Tibial artery (tissue), 4 donors: ENCODE measurements around the gene TIMP3.

ENCODE experiments used
- DNase-seq, 2 donors: peaks; one replicate each; pipeline ENCODE4 v3.0.0-alpha.2; 2019
- H3K27ac ChIP-seq, 2 donors: fragments of 200-600 bp; sonication (generic) in 1 of 2; 1 replicate in 1 of 2; 2 replicates in 1 of 2; pipeline ENCODE4 v1.5.1; 2018 to 2019; ENCODE audit warnings: mild to moderate bottlenecking in 1 of 2
- H3K27me3 ChIP-seq, 2 donors: fragments of 200-600 bp; sonication (generic) in 1 of 2; one replicate each; pipeline versions ENCODE4 v1.5.1 to v1.6.0; 2016 to 2019
- H3K36me3 ChIP-seq, 3 donors: fragments of 200-600 bp; sonication (generic) in 2 of 3; one replicate each; pipeline ENCODE4 v1.5.1; 2016 to 2019; ENCODE audit warnings: mild to moderate bottlenecking in 2 of 3
- H3K4me1 ChIP-seq, 4 donors: fragments of 200-600 bp; sonication (generic) in 2 of 4; 1 replicate in 3 of 4; 2 replicates in 1 of 4; pipeline ENCODE4 v1.5.1; 2016 to 2019
- H3K4me3 ChIP-seq, 2 donors: fragments of 200-600 bp; sonication (generic) in 1 of 2; 1 replicate in 1 of 2; 2 replicates in 1 of 2; pipeline ENCODE4 v1.5.1; 2018 to 2019; ENCODE audit warnings: mild to moderate bottlenecking in 2 of 2
- H3K9me3 ChIP-seq, 3 donors: fragments of 200-600 bp; sonication (generic) in 1 of 3; one replicate each; pipeline ENCODE4 v1.5.1; 2016 to 2019
- intact Hi-C: fragments of 100-400 bp; cut with DNase I; formaldehyde crosslinking; loops from one replicate; pipeline ENCODE4 v1.15.0; 2023; ENCODE audit warnings: low total_unique reads
- TF ChIP-seq, protein P1 (sequence below), 2 experiments: fragments of 200-600 bp in 1 of 2; fragments of 450-650 bp in 1 of 2; IDR thresholded peaks; one replicate each; pipeline ENCODE4 v1.5.1; 2017 to 2019; ENCODE audit warnings: antibody characterized with exemption in 2 of 2, mild to moderate bottlenecking in 1 of 2, moderate library complexity in 1 of 2

The TIMP3 gene

DNA sequence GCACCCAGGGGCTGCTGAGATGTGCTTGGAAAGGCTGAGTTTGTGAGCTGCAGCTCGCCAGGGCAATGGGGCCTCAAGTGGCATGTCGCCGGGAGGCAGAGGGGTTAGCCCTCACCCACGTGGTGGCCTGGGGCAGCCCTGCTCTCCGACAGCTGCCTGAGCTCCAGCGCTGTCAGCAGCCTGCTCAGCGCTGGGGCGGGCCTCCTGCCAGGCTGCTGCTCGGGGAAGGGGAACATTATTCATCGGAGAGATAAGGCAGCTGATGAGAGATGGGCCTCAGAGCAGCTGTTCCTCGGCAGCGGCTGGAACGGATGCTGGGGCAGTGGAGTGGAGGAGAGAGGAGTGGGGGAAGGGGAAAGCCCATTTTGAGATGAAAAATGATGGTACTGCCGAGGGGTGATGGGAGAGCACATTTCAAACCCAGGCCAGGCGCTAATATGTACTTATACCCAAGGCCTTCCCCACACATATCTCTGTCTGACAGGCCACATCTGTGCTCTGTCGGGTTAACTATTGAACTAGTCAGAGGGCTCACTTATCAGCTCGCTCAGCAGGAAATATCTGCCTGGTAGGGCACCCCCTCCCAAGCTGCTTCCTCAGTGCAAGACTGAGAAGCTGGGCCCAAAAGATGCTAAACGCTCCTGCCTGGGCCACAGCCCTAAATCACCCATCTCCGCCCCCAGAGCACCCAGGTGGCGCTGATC, 79.5 kb downstream of the TIMP3 start:
- H3K4me3 ChIP-seq, result no peak overlapping the region
- TF ChIP-seq, protein P1, sequence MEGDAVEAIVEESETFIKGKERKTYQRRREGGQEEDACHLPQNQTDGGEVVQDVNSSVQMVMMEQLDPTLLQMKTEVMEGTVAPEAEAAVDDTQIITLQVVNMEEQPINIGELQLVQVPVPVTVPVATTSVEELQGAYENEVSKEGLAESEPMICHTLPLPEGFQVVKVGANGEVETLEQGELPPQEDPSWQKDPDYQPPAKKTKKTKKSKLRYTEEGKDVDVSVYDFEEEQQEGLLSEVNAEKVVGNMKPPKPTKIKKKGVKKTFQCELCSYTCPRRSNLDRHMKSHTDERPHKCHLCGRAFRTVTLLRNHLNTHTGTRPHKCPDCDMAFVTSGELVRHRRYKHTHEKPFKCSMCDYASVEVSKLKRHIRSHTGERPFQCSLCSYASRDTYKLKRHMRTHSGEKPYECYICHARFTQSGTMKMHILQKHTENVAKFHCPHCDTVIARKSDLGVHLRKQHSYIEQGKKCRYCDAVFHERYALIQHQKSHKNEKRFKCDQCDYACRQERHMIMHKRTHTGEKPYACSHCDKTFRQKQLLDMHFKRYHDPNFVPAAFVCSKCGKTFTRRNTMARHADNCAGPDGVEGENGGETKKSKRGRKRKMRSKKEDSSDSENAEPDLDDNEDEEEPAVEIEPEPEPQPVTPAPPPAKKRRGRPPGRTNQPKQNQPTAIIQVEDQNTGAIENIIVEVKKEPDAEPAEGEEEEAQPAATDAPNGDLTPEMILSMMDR (IDR thresholded peaks at IDR 0.05), result no peak
- H3K27ac ChIP-seq, result no peak overlapping the region
- peak in 1 of 2 donors; percentile 72 for DNase-seq
- H3K4me1 ChIP-seq, result peaks cover 0 to 5% (median 2%) of the 10 kb centered on the region in 4 donors
- H3K36me3 ChIP-seq, result no peaks in the 10 kb centered on the region
- peaks cover 0 to 10% of the 10 kb centered on the region in 2 donors for H3K27me3 ChIP-seq
- intact Hi-C loops, result loop anchor here (10.0 kb wide), 1 partner anchor 74 kb away; no protein-coding TSS in a partner anchor
- no peaks in the 10 kb centered on the region for H3K9me3 ChIP-seq

DNA sequence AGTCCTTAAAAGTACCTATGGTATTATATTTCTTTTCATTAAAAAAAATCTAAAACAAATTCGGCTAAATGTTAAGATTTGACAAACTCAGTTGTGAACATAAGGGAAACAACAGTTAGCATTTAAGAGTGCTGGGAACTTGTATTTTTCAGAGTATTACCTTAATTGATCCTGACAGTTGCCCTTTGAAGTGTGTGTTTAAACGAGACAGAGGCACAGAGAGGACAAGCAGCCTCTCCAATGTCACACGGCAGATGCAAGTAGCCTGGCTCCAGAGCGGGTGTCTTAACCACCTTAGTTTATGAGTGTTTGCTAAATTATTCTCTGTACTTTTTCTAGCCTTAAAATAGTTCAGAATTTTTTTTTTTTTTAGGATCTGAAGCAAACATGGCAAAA, 80.9 kb downstream of the TIMP3 start:
- Histone ChIP-seq H3K4me1 (peaks cover 0 to 12% (median 2%) of the 10 kb centered on the region in 4 donors), H3K4me3 (no peak overlapping the region), H3K36me3 (no peaks in the 10 kb centered on the region), H3K27ac (no peak overlapping the region), H3K27me3 (peaks cover 0 to 10% of the 10 kb centered on the region in 2 donors), H3K9me3 (no peaks in the 10 kb centered on the region)
- no peak for DNase-seq
- intact Hi-C loops, result loop anchor here (10.0 kb wide), 1 partner anchor 72 kb away; no protein-coding TSS in a partner anchor
- TF ChIP-seq, protein P1 (IDR thresholded peaks at IDR 0.05), result no peak

DNA sequence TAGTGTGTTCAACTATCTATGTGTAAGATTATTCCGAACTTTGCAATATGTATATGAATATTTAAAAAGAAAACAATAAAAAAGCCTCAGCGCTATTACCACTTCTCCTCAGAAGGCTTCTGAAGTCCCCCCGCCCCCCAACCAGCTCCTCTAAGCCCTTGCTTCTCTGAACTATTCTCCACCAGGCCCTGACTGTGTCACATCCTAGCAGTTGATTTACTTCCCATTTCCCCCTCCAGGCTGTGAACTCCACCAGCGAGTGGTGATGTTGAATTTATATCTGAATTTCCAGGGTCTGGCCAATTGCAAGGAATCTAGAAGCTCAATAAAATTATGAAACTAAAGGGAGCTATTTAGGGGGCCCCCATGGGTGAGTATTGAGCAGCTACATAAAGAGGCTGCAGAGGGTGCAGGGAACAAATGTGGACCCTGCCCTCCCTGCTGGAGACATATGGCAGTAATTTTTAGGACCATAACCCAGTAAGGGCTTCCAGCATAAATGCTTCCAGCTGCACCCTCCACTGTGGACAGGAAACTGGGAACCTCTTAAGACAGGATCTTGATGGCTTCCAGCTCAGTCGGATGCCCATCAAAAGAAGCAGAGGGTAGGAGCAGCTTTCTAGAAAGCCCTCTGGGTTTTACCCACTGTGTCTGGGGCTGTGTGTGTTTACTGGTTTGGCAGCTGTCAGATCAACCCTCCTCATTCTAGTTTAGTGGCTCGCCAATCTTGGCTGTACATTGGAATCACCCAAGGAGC, 81.4 kb downstream of the TIMP3 start:
- no peak for DNase-seq
- H3K4me1 ChIP-seq, result peaks cover 0 to 18% (median 4%) of the 10 kb centered on the region in 4 donors
- intact Hi-C loops, result loop anchor here (10.0 kb wide), 1 partner anchor 72 kb away; no protein-coding TSS in a partner anchor

GRCh38 chr22:32887324-32887980, 85.9 kb downstream of the TIMP3 start:
- Histone ChIP-seq H3K27ac (no peak overlapping the region), H3K27me3 (no peaks in the 10 kb centered on the region), H3K36me3 (no peaks in the 10 kb centered on the region), H3K9me3 (no peaks in the 10 kb centered on the region), H3K4me3 (no peak overlapping the region), H3K4me1 (peaks cover 0 to 25% (median 2%) of the 10 kb centered on the region in 4 donors)
- DNase-seq, result no peak
- intact Hi-C loops, result loop anchor here (10.0 kb wide), 1 partner anchor 67 kb away; no protein-coding TSS in a partner anchor
- TF ChIP-seq, protein P1 (IDR thresholded peaks at IDR 0.05), result no peak

More for the DNA sequence above, 81.4 kb downstream of the TIMP3 start:
- Histone ChIP-seq H3K27ac (no peak overlapping the region), H3K9me3 (no peaks in the 10 kb centered on the region), H3K4me3 (no peak overlapping the region), H3K36me3 (no peaks in the 10 kb centered on the region), H3K27me3 (peaks cover 0 to 7% of the 10 kb centered on the region in 2 donors)
- TF ChIP-seq, protein P1 (IDR thresholded peaks at IDR 0.05), result no peak

- peaks cover 0 to 25% (median 2%) of the 10 kb centered on the region in 4 donors for H3K4me1 ChIP-seq
- no peak overlapping the region for H3K27ac ChIP-seq
- intact Hi-C loops, result loop anchor here (10.0 kb wide), 1 partner anchor 66 kb away; no protein-coding TSS in a partner anchor
- H3K4me3 ChIP-seq, result no peak overlapping the region
- DNase-seq, result no peak
- H3K9me3 ChIP-seq, result no peaks in the 10 kb centered on the region
- no peaks in the 10 kb centered on the region for H3K27me3 ChIP-seq
- TF ChIP-seq, protein P1 (IDR thresholded peaks at IDR 0.05), result no peak
- H3K36me3 ChIP-seq, result no peaks in the 10 kb centered on the region
These were observed 87.5 kb downstream of the TIMP3 start for GRCh38 chr22:32888976-32889375.
